SK-N-SH treated with all-trans-retinoic acid at 6 μM for 48 hours (cell line): Measurements from ENCODE around the gene DNLZ.

Source experiments
- ATAC-seq: fragments of 200-7000 bp; cut with Tn5 transposase; 3 replicates; pipeline ENCODE4 v1.9.1; 2020; ENCODE audit warnings: mild to moderate bottlenecking, moderate library complexity
- ARNTL ChIP-seq: fragments of 450-650 bp; formaldehyde crosslinking; IDR thresholded peaks from 2 replicates; pipeline ENCODE4 v1.5.0; 2020; ENCODE audit warnings: low read depth, mild to moderate bottlenecking, moderate library complexity, borderline replicate concordance
- CSDC2 ChIP-seq: fragments of 250-450 bp; sonication (Bioruptor Pico); IDR thresholded peaks from 2 replicates; pipeline ENCODE4 v1.5.0; 2020; ENCODE audit warnings: mild to moderate bottlenecking, moderate library complexity
- ESRRG ChIP-seq: fragments of 250-450 bp; sonication (Bioruptor Pico); IDR thresholded peaks from 2 replicates; pipeline ENCODE4 v1.6.1; 2021; ENCODE audit warnings: mild to moderate bottlenecking
- ISL1 ChIP-seq: fragments of 250-450 bp; sonication (Bioruptor Pico); IDR thresholded peaks from 2 replicates; pipeline ENCODE4 v2.1.2; 2022; ENCODE audit warnings: mild to moderate bottlenecking, moderate library complexity
- OSR1 ChIP-seq: fragments of 250-450 bp; sonication (Bioruptor Pico); IDR thresholded peaks from 2 replicates; pipeline ENCODE4 v1.8.0; 2022; ENCODE audit warnings: moderate library complexity, mild to moderate bottlenecking, inconsistent platforms
- PATZ1 ChIP-seq: fragments of 250-450 bp; sonication (Bioruptor Pico); IDR thresholded peaks from 2 replicates; pipeline ENCODE4 v1.8.0; 2020; ENCODE audit warnings: mild to moderate bottlenecking, moderate library complexity, borderline replicate concordance
- POU6F1 ChIP-seq: fragments of 250-450 bp; sonication (Bioruptor Pico); IDR thresholded peaks from 2 replicates; pipeline ENCODE4 v1.8.0; 2021; ENCODE audit warnings: low read depth, mild to moderate bottlenecking, moderate library complexity, borderline replicate concordance
- RARB ChIP-seq: fragments of 250-450 bp; sonication (Bioruptor Pico); IDR thresholded peaks from 2 replicates; pipeline ENCODE4 v1.8.0; 2021; ENCODE audit warnings: mild to moderate bottlenecking, moderate library complexity
- TOX ChIP-seq: fragments of 250-450 bp; sonication (Bioruptor Pico); IDR thresholded peaks from 2 replicates; pipeline ENCODE4 v1.8.0; 2021; ENCODE audit warnings: mild to moderate bottlenecking, moderate library complexity, borderline replicate concordance
- TSHZ2 ChIP-seq: fragments of 250-450 bp; sonication (Bioruptor Pico); IDR thresholded peaks from 2 replicates; pipeline ENCODE4 v1.5.0; 2020; ENCODE audit warnings: mild to moderate bottlenecking, moderate library complexity
- ZC3H10 ChIP-seq: fragments of 250-450 bp; sonication (Bioruptor Pico); IDR thresholded peaks from 2 replicates; pipeline ENCODE4 v1.5.1; 2021; ENCODE audit warnings: mild to moderate bottlenecking, moderate library complexity
- ZFP3 ChIP-seq: fragments of 250-450 bp; sonication (Bioruptor Pico); IDR thresholded peaks from 2 replicates; pipeline ENCODE4 v1.5.0; 2020; ENCODE audit warnings: mild to moderate bottlenecking, moderate library complexity
- ZFP30 ChIP-seq: fragments of 450-650 bp; formaldehyde crosslinking; IDR thresholded peaks from 2 replicates; pipeline ENCODE4 v1.5.0; 2022; ENCODE audit warnings: mild to moderate bottlenecking, moderate library complexity
- TF ChIP-seq, protein P1 (sequence below): fragments of 250-450 bp; sonication (Bioruptor Pico); IDR thresholded peaks from 2 replicates; pipeline ENCODE4 v1.5.1; 2021; ENCODE audit warnings: mild to moderate bottlenecking, moderate library complexity

DNLZ gene

GRCh38 chr9:136316271-136316751 lies 47.2 kb downstream of the DNLZ start:
- ATAC-seq: no peak
- no peak for TF ChIP-seq ESRRG (CRISPR knock-in tag)
- no peak for TF ChIP-seq ARNTL (CRISPR knock-in tag)
- TF ChIP-seq, protein P1, sequence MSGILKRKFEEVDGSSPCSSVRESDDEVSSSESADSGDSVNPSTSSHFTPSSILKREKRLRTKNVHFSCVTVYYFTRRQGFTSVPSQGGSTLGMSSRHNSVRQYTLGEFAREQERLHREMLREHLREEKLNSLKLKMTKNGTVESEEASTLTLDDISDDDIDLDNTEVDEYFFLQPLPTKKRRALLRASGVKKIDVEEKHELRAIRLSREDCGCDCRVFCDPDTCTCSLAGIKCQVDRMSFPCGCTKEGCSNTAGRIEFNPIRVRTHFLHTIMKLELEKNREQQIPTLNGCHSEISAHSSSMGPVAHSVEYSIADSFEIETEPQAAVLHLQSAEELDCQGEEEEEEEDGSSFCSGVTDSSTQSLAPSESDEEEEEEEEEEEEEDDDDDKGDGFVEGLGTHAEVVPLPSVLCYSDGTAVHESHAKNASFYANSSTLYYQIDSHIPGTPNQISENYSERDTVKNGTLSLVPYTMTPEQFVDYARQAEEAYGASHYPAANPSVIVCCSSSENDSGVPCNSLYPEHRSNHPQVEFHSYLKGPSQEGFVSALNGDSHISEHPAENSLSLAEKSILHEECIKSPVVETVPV (CRISPR knock-in tag): no peak
- no peak for TF ChIP-seq ZC3H10 (CRISPR knock-in tag)
- no peak for TF ChIP-seq ZFP30
- no peak for TF ChIP-seq TOX (CRISPR knock-in tag)

GRCh38 chr9:136314944-136315343 lies 48.6 kb downstream of the DNLZ start:
- ATAC-seq: no peak
- TF ChIP-seq RARB (CRISPR knock-in tag): no peak
- no peak for TF ChIP-seq PATZ1 (CRISPR knock-in tag)
- TF ChIP-seq TSHZ2 (CRISPR knock-in tag): no peak
- TF ChIP-seq, protein P1 (CRISPR knock-in tag): no peak
- TF ChIP-seq ISL1 (CRISPR knock-in tag): no peak

DNA sequence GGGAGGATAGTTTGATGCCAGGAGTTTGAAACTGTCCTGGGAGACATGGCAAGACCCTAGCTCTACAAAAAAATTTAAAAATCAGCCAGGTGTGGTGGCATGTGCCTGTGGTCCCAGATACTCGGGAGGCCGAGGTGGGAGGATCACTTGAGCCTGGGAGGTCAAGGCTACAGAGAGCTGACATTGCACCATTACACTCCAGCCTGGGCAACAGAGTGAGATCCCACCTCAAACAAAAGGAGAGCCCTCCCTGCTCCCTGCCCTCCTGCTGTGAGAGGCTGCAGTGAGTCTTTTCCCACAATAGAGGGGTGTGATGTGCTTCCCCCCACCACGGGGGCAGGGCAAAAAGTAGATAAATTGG lies 49.5 kb downstream of the DNLZ start:
- ATAC-seq: no peak
- TF ChIP-seq OSR1 (CRISPR knock-in tag) (no peak), POU6F1 (CRISPR knock-in tag) (no peak), ISL1 (CRISPR knock-in tag) (no peak), PATZ1 (CRISPR knock-in tag) (no peak), ZFP3 (CRISPR knock-in tag) (no peak), ESRRG (CRISPR knock-in tag) (no peak), ZC3H10 (CRISPR knock-in tag) (no peak), CSDC2 (CRISPR knock-in tag) (no peak)
- TF ChIP-seq, protein P1 (CRISPR knock-in tag): no peak
